Cardiac muscle cell (in vitro differentiated cells and primary cell): Measurements from ENCODE around the gene PRPF8. TPM values are rescaled to one million over a fixed set of nuclear protein-coding genes. Genes with fewer than 3 reads are reported as not detected.

ENCODE experiments used
- DNase-seq, 2 donors: peaks; one replicate each; pipeline versions ENCODE4 v3.0.0 to v3.0.0-alpha.2; 2010 to 2017; ENCODE audit warnings: low read depth in 1 of 2, low spot score in 1 of 2
- H3K27ac ChIP-seq: fragments of 200-600 bp; sonication (generic); 2 replicates; pipeline ENCODE4 v1.5.1; 2016
- H3K27me3 ChIP-seq: fragments of 200-600 bp; sonication (generic); 2 replicates; pipeline ENCODE4 v1.6.0; 2016; ENCODE audit warnings: control low read depth
- H3K36me3 ChIP-seq: fragments of 200-600 bp; sonication (generic); 2 replicates; pipeline ENCODE4 v1.5.1; 2016; ENCODE audit warnings: control low read depth
- H3K4me1 ChIP-seq: fragments of 200-600 bp; sonication (generic); 2 replicates; pipeline ENCODE4 v1.8.1; 2017; ENCODE audit warnings: low read depth, mild to moderate bottlenecking, mixed run types
- H3K4me3 ChIP-seq: fragments of 200-600 bp; sonication (generic); 2 replicates; pipeline ENCODE4 v1.5.1; 2016; ENCODE audit warnings: mild to moderate bottlenecking
- H3K9me3 ChIP-seq: fragments of 200-600 bp; sonication (generic); 2 replicates; pipeline ENCODE4 v1.5.1; 2017; ENCODE audit warnings: low read depth, mild to moderate bottlenecking, control low read depth
- CTCF ChIP-seq: IDR thresholded peaks from 2 replicates; pipeline ENCODE4 v1.5.1; 2012; ENCODE audit warnings: low read depth, mild to moderate bottlenecking, low read length
- polyA plus RNA-seq: library from polyadenylated mRNA; unstranded; fragments of >200 nt; fragmentation: Nextera tagmentation; extraction: Ambion mirVana; gene quantifications from 2 replicates; pipeline ENCODE4 v1.2.1, GENCODE V29; 2016
- total RNA-seq: library from RNA; depleted of rRNA; stranded (reverse); fragments of >200 nt; gene quantifications from 2 replicates; pipeline ENCODE4 v1.2.3, GENCODE V29; 2016

PRPF8 gene
- total and polyA plus RNA-seq, 2 experiments from 2014 or later, result 137 to 170 TPM

DNA sequence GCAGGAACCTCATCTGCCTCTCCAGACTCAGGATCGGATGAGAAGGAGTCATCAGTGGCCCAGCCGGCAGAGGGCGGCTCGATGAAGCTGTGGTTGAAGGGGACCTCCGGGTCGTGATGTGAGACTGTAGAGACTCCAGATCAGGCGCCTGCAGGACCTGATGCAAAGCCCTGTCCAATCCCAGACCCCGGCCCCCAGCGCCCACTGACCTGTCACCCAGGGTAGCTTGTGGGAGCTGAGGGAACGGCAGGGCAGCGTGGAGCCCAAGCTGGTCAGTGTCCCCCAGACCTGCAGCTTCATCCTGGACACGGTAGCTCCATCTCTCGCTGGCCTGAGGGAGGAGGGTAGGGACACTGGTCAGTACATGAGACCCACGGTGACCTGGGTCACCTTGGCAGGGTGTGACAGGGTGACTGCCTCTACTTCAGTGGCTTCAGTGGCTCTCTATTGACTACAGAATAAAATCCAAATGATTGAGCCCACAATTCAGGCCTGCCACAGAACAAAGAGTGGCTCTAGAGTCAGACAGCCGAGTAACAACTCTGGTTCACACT, 47.9 kb downstream of the PRPF8 start:
- H3K36me3 ChIP-seq, result no peaks in the 10 kb centered on the region
- no peak for TF ChIP-seq CTCF

GRCh38 chr17:1635675-1636465, 48.8 kb downstream of the PRPF8 start:
- Histone ChIP-seq H3K9me3 (no peaks in the 10 kb centered on the region), H3K4me3 (no peak overlapping the region), H3K27ac (no peak overlapping the region), H3K36me3 (no peaks in the 10 kb centered on the region), H3K4me1 (no peaks in the 10 kb centered on the region), H3K27me3 (no peaks in the 10 kb centered on the region)
- DNase-seq, result peak in 1 of 2 donors; percentile 31
- TF ChIP-seq CTCF, result no peak

More for the DNA sequence above, 47.9 kb downstream of the PRPF8 start:
- Histone ChIP-seq H3K4me1 (no peaks in the 10 kb centered on the region), H3K27ac (no peak overlapping the region), H3K27me3 (no peaks in the 10 kb centered on the region), H3K9me3 (no peaks in the 10 kb centered on the region), H3K4me3 (no peak overlapping the region)
- DNase-seq, result no peak

DNA sequence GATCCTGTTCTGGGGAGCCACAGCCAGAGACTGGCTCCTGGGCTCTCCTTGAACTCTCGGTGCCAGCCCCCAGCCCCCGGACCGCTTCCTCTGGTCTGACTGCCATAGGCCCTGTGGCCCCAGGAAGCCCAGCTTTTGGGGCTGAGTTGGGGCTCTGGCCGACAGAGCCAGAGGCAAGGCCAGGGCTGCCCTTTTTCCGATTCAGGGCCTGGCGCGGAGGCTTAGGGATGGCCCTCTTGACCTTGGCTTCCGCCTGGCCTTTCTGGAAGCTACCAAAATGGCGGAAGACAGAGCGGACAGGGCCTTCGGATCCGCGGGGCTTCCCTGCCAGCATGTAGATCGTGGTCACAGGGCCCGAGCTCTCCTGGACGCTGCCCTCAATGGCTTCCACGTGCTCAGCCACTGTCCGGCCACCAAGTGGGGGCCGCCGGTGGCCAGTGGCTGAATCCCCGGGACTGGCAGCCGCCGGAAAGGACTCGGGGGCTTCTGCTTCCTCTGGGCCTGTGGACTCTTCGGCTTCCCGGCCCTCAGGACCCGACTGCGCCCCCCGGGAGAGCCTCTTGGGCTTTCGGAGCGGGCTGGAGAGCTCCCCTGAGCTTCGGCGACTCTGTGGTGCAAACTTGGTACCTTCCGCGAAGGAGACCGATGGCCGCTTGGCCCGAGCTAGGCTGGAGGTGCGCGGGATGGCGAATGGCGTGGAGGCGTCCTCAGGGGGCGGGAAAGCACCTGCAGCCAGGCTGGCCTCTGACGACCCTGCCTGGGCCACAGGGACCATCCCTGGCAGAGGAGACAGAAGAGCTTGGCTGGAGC, 49.6 kb downstream of the PRPF8 start:
- TF ChIP-seq CTCF, result no peak
- no peak for DNase-seq
- Histone ChIP-seq H3K4me3 (no peak overlapping the region), H3K4me1 (no peaks in the 10 kb centered on the region), H3K27me3 (no peaks in the 10 kb centered on the region), H3K36me3 (no peaks in the 10 kb centered on the region), H3K9me3 (no peaks in the 10 kb centered on the region), H3K27ac (no peak overlapping the region)

DNA sequence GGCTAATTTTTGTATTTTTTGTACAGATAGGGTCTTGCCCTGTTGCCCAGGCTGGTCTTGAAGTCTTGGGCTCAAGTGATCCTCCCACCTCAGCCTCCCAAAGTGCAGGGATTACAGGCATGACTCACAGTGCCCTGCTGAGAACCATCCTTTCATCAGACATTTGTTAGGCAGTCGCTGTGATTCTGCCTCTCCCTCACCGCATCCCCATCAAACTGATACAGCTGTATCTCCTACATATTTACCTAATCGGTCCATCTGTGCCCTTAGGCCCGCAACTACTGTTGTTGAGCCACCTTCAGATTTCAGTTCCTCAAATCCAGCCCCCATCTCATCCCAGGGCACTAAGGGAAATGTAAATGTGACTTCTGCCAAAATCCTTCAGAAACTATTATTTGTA, 54.0 kb downstream of the PRPF8 start:
- DNase-seq, result no peak
- Histone ChIP-seq H3K27ac (no peak overlapping the region), H3K36me3 (no peaks in the 10 kb centered on the region), H3K9me3 (no peaks in the 10 kb centered on the region), H3K4me1 (no peaks in the 10 kb centered on the region), H3K4me3 (no peak overlapping the region), H3K27me3 (no peaks in the 10 kb centered on the region)
- no peak for TF ChIP-seq CTCF

- TF ChIP-seq CTCF, result peak; percentile 69
- peak; percentile 48 to 53 for DNase-seq
- Histone ChIP-seq H3K4me1 (no peaks in the 10 kb centered on the region), H3K9me3 (no peaks in the 10 kb centered on the region), H3K36me3 (no peaks in the 10 kb centered on the region), H3K27ac (no peak overlapping the region), H3K27me3 (no peaks in the 10 kb centered on the region), H3K4me3 (peak overlapping the region; percentile 63)
Measured at GRCh38 chr17:1629504-1630310, 55.0 kb downstream of the PRPF8 start.
